ENCODE data around the gene ATP1B2. TPM values are rescaled to one million over a fixed set of nuclear protein-coding genes. Genes with fewer than 3 reads are reported as not detected.

Gene ATP1B2
- polyA plus RNA-seq, 3 donors = 18.1 to 24.2 (median 21.5) TPM

GRCh38 chr17:7706631-7707354 lies 56.1 kb downstream of the ATP1B2 start:
- no peak for DNase-seq

Other genes starting within 250 kb of the ATP1B2 start
- gene TMEM256, start 246.8 kb upstream of the ATP1B2 start, polyA plus RNA-seq (ENCODE audit: insufficient read length in 3 of 3) = 100 to 1,000 TPM in 1 of 3 donors, 10 to 100 TPM in 2; 83.2 to 104 (median 93.7) TPM
- 10 to 100 TPM; 27.6 to 31.3 (median 29.4) TPM for gene NLGN2, start 243.1 kb upstream of the ATP1B2 start, polyA plus RNA-seq (ENCODE audit: insufficient read length in 3 of 3)
- gene SPEM1, start 230.6 kb upstream of the ATP1B2 start, polyA plus RNA-seq (ENCODE audit: insufficient read length in 3 of 3) = not detected
- gene SPEM2, start 225.3 kb upstream of the ATP1B2 start, polyA plus RNA-seq (ENCODE audit: insufficient read length in 3 of 3) = not detected
- gene SPEM3, start 222.1 kb upstream of the ATP1B2 start, polyA plus RNA-seq (ENCODE audit: insufficient read length in 3 of 3) = not detected
- 1 to 10 TPM; 4.4 to 5.5 (median 5.1) TPM for gene TMEM102, start 215.5 kb upstream of the ATP1B2 start, polyA plus RNA-seq (ENCODE audit: insufficient read length in 3 of 3)
- gene FGF11, start 211.4 kb upstream of the ATP1B2 start, polyA plus RNA-seq (ENCODE audit: insufficient read length in 3 of 3) = 1 to 10 TPM; 5.9 to 6.7 (median 6.0) TPM
- 10 to 100 TPM in 2 of 3 donors, 1 to 10 TPM in 1; 9.0 to 12.1 (median 10.7) TPM for gene CHRNB1, start 205.9 kb upstream of the ATP1B2 start, polyA plus RNA-seq (ENCODE audit: insufficient read length in 3 of 3)
- 10 to 100 TPM; 40.8 to 49.5 (median 47.1) TPM for gene ZBTB4, start 171.3 kb upstream of the ATP1B2 start, polyA plus RNA-seq (ENCODE audit: insufficient read length in 3 of 3)
- gene SLC35G6, start 169.5 kb upstream of the ATP1B2 start, polyA plus RNA-seq (ENCODE audit: insufficient read length in 3 of 3) = under 1 TPM; 0.20 to 0.67 (median 0.52) TPM
- 100 to 1,000 TPM; 142 to 149 (median 143) TPM for gene POLR2A, start 166.6 kb upstream of the ATP1B2 start, polyA plus RNA-seq (ENCODE audit: insufficient read length in 3 of 3)
- gene TNFSF12, start 101.9 kb upstream of the ATP1B2 start, polyA plus RNA-seq (ENCODE audit: insufficient read length in 3 of 3) = 10 to 100 TPM; 25.7 to 30.1 (median 28.2) TPM
- 10 to 100 TPM; 12.8 to 18.2 (median 13.5) TPM for gene TNFSF13, start 92.2 kb upstream of the ATP1B2 start, polyA plus RNA-seq (ENCODE audit: insufficient read length in 3 of 3)
- 10 to 100 TPM; 61.2 to 77.8 (median 73.5) TPM for gene SENP3, start 89.0 kb upstream of the ATP1B2 start, polyA plus RNA-seq (ENCODE audit: insufficient read length in 3 of 3)
- 10 to 100 TPM; 58.8 to 76.9 (median 62.4) TPM for gene CD68, start 71.3 kb upstream of the ATP1B2 start, polyA plus RNA-seq (ENCODE audit: insufficient read length in 3 of 3)
- 100 to 1,000 TPM; 106 to 126 (median 123) TPM for gene MPDU1, start 67.1 kb upstream of the ATP1B2 start, polyA plus RNA-seq (ENCODE audit: insufficient read length in 3 of 3)
- gene SOX15, start 60.8 kb upstream of the ATP1B2 start, polyA plus RNA-seq (ENCODE audit: insufficient read length in 3 of 3) = 1 to 10 TPM; 3.7 to 4.9 (median 3.8) TPM
- gene FXR2, start 36.0 kb upstream of the ATP1B2 start, polyA plus RNA-seq (ENCODE audit: insufficient read length in 3 of 3) = 10 to 100 TPM; 48.9 to 54.0 (median 52.3) TPM
- gene SAT2, start 23.1 kb upstream of the ATP1B2 start, polyA plus RNA-seq (ENCODE audit: insufficient read length in 3 of 3) = 100 to 1,000 TPM; 145 to 161 (median 161) TPM
- gene SHBG, start 20.8 kb upstream of the ATP1B2 start, polyA plus RNA-seq (ENCODE audit: insufficient read length in 3 of 3) = 1 to 10 TPM; 4.6 to 7.3 (median 6.4) TPM
- 10 to 100 TPM; 68.2 to 79.1 (median 74.8) TPM for gene TP53, start 36.6 kb downstream of the ATP1B2 start, polyA plus RNA-seq (ENCODE audit: insufficient read length in 3 of 3)
- gene WRAP53, start 37.6 kb downstream of the ATP1B2 start, polyA plus RNA-seq (ENCODE audit: insufficient read length in 3 of 3) = 10 to 100 TPM; 15.3 to 21.3 (median 17.0) TPM
- gene EFNB3, start 54.3 kb downstream of the ATP1B2 start, polyA plus RNA-seq (ENCODE audit: insufficient read length in 3 of 3) = 10 to 100 TPM; 21.3 to 29.1 (median 23.8) TPM
- gene DNAH2, start 66.8 kb downstream of the ATP1B2 start, polyA plus RNA-seq (ENCODE audit: insufficient read length in 3 of 3) = under 1 TPM; 0.24 to 0.67 (median 0.34) TPM
- 10 to 100 TPM; 26.2 to 32.3 (median 28.8) TPM for gene KDM6B, start 183.3 kb downstream of the ATP1B2 start, polyA plus RNA-seq (ENCODE audit: insufficient read length in 3 of 3)
- 10 to 100 TPM; 25.9 to 32.4 (median 26.0) TPM for gene TMEM88, start 204.1 kb downstream of the ATP1B2 start, polyA plus RNA-seq (ENCODE audit: insufficient read length in 3 of 3)
- 100 to 1,000 TPM in 2 of 3 donors, 10 to 100 TPM in 1; 94.2 to 137 (median 104) TPM for gene NAA38, start 206.6 kb downstream of the ATP1B2 start, polyA plus RNA-seq (ENCODE audit: insufficient read length in 3 of 3)
- gene CYB5D1, start 207.1 kb downstream of the ATP1B2 start, polyA plus RNA-seq (ENCODE audit: insufficient read length in 3 of 3) = 10 to 100 TPM; 23.6 to 36.3 (median 27.2) TPM
- 100 to 1,000 TPM; 181 to 204 (median 186) TPM for gene CHD3, start 237.9 kb downstream of the ATP1B2 start, polyA plus RNA-seq (ENCODE audit: insufficient read length in 3 of 3)